A549 (cell line): ENCODE data around the gene FOXM1.

Experiments
- ATOH8 ChIP-seq: fragments of 250-450 bp; sonication (Bioruptor Pico); IDR thresholded peaks from 2 replicates; pipeline ENCODE4 v1.5.0; 2020; ENCODE audit warnings: low read depth, mild to moderate bottlenecking, moderate library complexity
- CEBPB ChIP-seq, 2 experiments: fragments of >200 bp in 1 of 2; sonication (Bioruptor Twin) in 1 of 2; formaldehyde crosslinking in 1 of 2; IDR thresholded peaks; 2 replicates each; pipeline ENCODE4 v1.6.1; 2012 to 2016
- CTCF ChIP-seq: fragments of >200 bp; sonication (Bioruptor Twin); formaldehyde crosslinking; IDR thresholded peaks from 3 replicates; pipeline ENCODE4 v1.5.1; 2016
- FOXS1 ChIP-seq: fragments of 250-450 bp; sonication (Bioruptor Pico); IDR thresholded peaks from 2 replicates; pipeline ENCODE4 v1.5.0; 2020; ENCODE audit warnings: mild to moderate bottlenecking, moderate library complexity
- MYC ChIP-seq: IDR thresholded peaks from 2 replicates; pipeline ENCODE4 v1.6.1; 2012; ENCODE audit warnings: mild to moderate bottlenecking, inconsistent platforms, low read length, improper control_type of control experiment, borderline replicate concordance
- REST ChIP-seq: fragments of 200-600 bp; sonication (generic); IDR thresholded peaks from 2 replicates; pipeline ENCODE4 v1.6.1; 2016; ENCODE audit warnings: antibody characterized with exemption, mild to moderate bottlenecking, moderate library complexity

- TF ChIP-seq CTCF (no peak), REST (no peak), MYC (no peak), FOXS1 (CRISPR knock-in tag) (no peak), ATOH8 (CRISPR knock-in tag) (no peak), CEBPB (IDR thresholded peaks at IDR 0.05) (no peak)
Measured at GRCh38 chr12:2858334-2858733, 18.6 kb downstream of the FOXM1 start.
